ENCODE measurements around the gene PPIE. TPM values are rescaled to one million over a fixed set of nuclear protein-coding genes. Genes with fewer than 3 reads are reported as not detected.

The PPIE gene
- total RNA-seq, 3 donors from 2014 or later: 41.3 to 49.2 (median 45.9) TPM

- no peak overlapping the region for H3K27ac ChIP-seq
- H3K4me1 ChIP-seq: peaks cover 0 to 4% of the 10 kb centered on the region in 2 donors
- H3K36me3 ChIP-seq: no peaks in the 10 kb centered on the region
- H3K27me3 ChIP-seq: peaks cover 0 to 18% of the 10 kb centered on the region in 2 donors
- intact Hi-C loops (cut with DNase I; ENCODE audit: low total_unique reads): no loop called here
- no peaks in the 10 kb centered on the region for H3K9me3 ChIP-seq
- no peak for DNase-seq (ENCODE audit: low spot score in 2 of 2)
- no peak for TF ChIP-seq CTCF (IDR thresholded peaks at IDR 0.05)
- no peak for TF ChIP-seq POLR2AphosphoS5 (IDR thresholded peaks at IDR 0.05)
- no peak for TF ChIP-seq POLR2A (IDR thresholded peaks at IDR 0.05)
- no peak overlapping the region for H3K4me3 ChIP-seq
These were observed 42.2 kb upstream of the PPIE start for GRCh38 chr1:39696448-39696847.

- DNase-seq (ENCODE audit: low spot score in 2 of 2): no peak
- H3K9me3 ChIP-seq: no peaks in the 10 kb centered on the region
- intact Hi-C loops (cut with DNase I; ENCODE audit: low total_unique reads): no loop called here
These were observed 40.1 kb upstream of the PPIE start for GRCh38 chr1:39698568-39698967.

GRCh38 chr1:39699419-39699818, 39.3 kb upstream of the PPIE start:
- Histone ChIP-seq H3K4me3 (no peak overlapping the region), H3K4me1 (no peaks in the 10 kb centered on the region), H3K27me3 (no peaks in the 10 kb centered on the region), H3K9me3 (no peaks in the 10 kb centered on the region), H3K27ac (no peak overlapping the region), H3K36me3 (no peaks in the 10 kb centered on the region)
- intact Hi-C loops (cut with DNase I; ENCODE audit: low total_unique reads): no loop called here
- TF ChIP-seq POLR2AphosphoS5 (IDR thresholded peaks at IDR 0.05) (no peak), CTCF (IDR thresholded peaks at IDR 0.05) (peak in 1 of 3 donors; percentile 15)
- no peak for DNase-seq (ENCODE audit: low spot score in 2 of 2)

More at GRCh38 chr1:39698568-39698967, 40.1 kb upstream of the PPIE start:
- H3K27ac ChIP-seq: no peak overlapping the region
- H3K4me1 ChIP-seq: no peaks in the 10 kb centered on the region
- no peak for TF ChIP-seq CTCF (IDR thresholded peaks at IDR 0.05)
- TF ChIP-seq POLR2A (IDR thresholded peaks at IDR 0.05): no peak
- TF ChIP-seq POLR2AphosphoS5 (IDR thresholded peaks at IDR 0.05): no peak
- H3K4me3 ChIP-seq: no peak overlapping the region
- H3K36me3 ChIP-seq: no peaks in the 10 kb centered on the region
- no peaks in the 10 kb centered on the region for H3K27me3 ChIP-seq

- intact Hi-C loops (cut with DNase I; ENCODE audit: low total_unique reads): no loop called here
- TF ChIP-seq POLR2AphosphoS5 (IDR thresholded peaks at IDR 0.05) (no peak), CTCF (IDR thresholded peaks at IDR 0.05) (no peak), POLR2A (IDR thresholded peaks at IDR 0.05) (no peak)
- H3K27me3 ChIP-seq: no peaks in the 10 kb centered on the region
- no peak overlapping the region for H3K4me3 ChIP-seq
- H3K9me3 ChIP-seq: no peaks in the 10 kb centered on the region
- no peaks in the 10 kb centered on the region for H3K4me1 ChIP-seq
- H3K27ac ChIP-seq: no peak overlapping the region
- DNase-seq (ENCODE audit: low spot score in 2 of 2): no peak
- no peaks in the 10 kb centered on the region for H3K36me3 ChIP-seq
These were observed 38.3 kb upstream of the PPIE start for GRCh38 chr1:39700348-39700747.

GRCh38 chr1:39701049-39701439, 37.6 kb upstream of the PPIE start:
- Histone ChIP-seq H3K4me1 (no peaks in the 10 kb centered on the region), H3K9me3 (no peaks in the 10 kb centered on the region), H3K36me3 (no peaks in the 10 kb centered on the region), H3K27me3 (no peaks in the 10 kb centered on the region), H3K27ac (no peak overlapping the region), H3K4me3 (peak overlapping the region in 2 of 3 donors; percentile 25 to 38)
- intact Hi-C loops (cut with DNase I; ENCODE audit: low total_unique reads): no loop called here
- TF ChIP-seq POLR2AphosphoS5 (IDR thresholded peaks at IDR 0.05): no peak
- no peak for TF ChIP-seq CTCF (IDR thresholded peaks at IDR 0.05)
- no peak for TF ChIP-seq POLR2A (IDR thresholded peaks at IDR 0.05)
- no peak for DNase-seq (ENCODE audit: low spot score in 2 of 2)
